Keratinocyte (primary cell): ENCODE data around the gene DENND1C. TPM values are rescaled to one million over a fixed set of nuclear protein-coding genes. Genes with fewer than 3 reads are reported as not detected.
"Not testable (repeated sequence)": the region's sequence is repeated elsewhere in the genome, so short reads cannot be mapped to it uniquely, and the experiment has no call there.

Source experiments
- DNase-seq: peaks from one replicate; pipeline ENCODE4 v3.0.0-alpha.2; 2011; ENCODE audit warnings: low read depth, missing footprints, low spot score
- FAIRE-seq: peaks from 2 replicates; lab custom pipeline; 2011; peaks lifted over from hg19 to GRCh38; lab: Jason Lieb, UNC
- H2AFZ ChIP-seq: 2 replicates; pipeline ENCODE4 v1.6.0; 2012; ENCODE audit warnings: low read length, control low read depth, inconsistent platforms; ENCODE audit not compliant: control insufficient read depth
- H3K27ac ChIP-seq: 2 replicates; pipeline ENCODE4 v1.5.1; 2011; ENCODE audit warnings: low read length; ENCODE audit not compliant: control insufficient read depth, insufficient read depth
- H3K27me3 ChIP-seq: 3 replicates; pipeline ENCODE4 v1.6.0; 2011; ENCODE audit warnings: low read length; ENCODE audit not compliant: control insufficient read depth, insufficient read depth; ENCODE audit errors: extremely low read depth
- H3K36me3 ChIP-seq, 2 experiments: 2 replicates in 1 of 2; 3 replicates in 1 of 2; pipeline ENCODE4 v1.5.1; 2011; ENCODE audit warnings: low read length in 2 of 2, mild to moderate bottlenecking in 1 of 2; ENCODE audit not compliant: control insufficient read depth in 2 of 2, insufficient read depth in 2 of 2; ENCODE audit errors: extremely low read depth in 1 of 2
- H3K4me1 ChIP-seq: 3 replicates; pipeline ENCODE4 v1.5.1; 2011; ENCODE audit warnings: low read length; ENCODE audit not compliant: control insufficient read depth, insufficient read depth; ENCODE audit errors: extremely low read depth
- H3K4me2 ChIP-seq: 3 replicates; pipeline ENCODE4 v1.6.0; 2011; ENCODE audit warnings: low read depth, low read length; ENCODE audit not compliant: control insufficient read depth, insufficient read depth; ENCODE audit errors: extremely low read depth
- H3K4me3 ChIP-seq, 3 experiments: fragments of 200-600 bp in 1 of 3; sonication (generic) in 1 of 3; 2 replicates in 2 of 3; 3 replicates in 1 of 3; pipeline ENCODE4 v1.5.1; 2011 to 2016; ENCODE audit warnings: low read length in 3 of 3, mild to moderate bottlenecking in 3 of 3, control low read depth in 2 of 3, inconsistent platforms in 1 of 3, low read depth in 1 of 3, mixed read lengths in 1 of 3, mixed run types in 1 of 3, moderate library complexity in 1 of 3; ENCODE audit not compliant: control insufficient read depth in 2 of 3, insufficient read depth in 2 of 3; ENCODE audit errors: extremely low read depth in 1 of 3
- H3K79me2 ChIP-seq: 2 replicates; pipeline ENCODE4 v1.6.0; 2012; ENCODE audit warnings: low read length; ENCODE audit not compliant: control insufficient read depth, insufficient read depth
- H3K9ac ChIP-seq: 3 replicates; pipeline ENCODE4 v1.6.0; 2011; ENCODE audit warnings: low read length; ENCODE audit not compliant: control insufficient read depth, insufficient read depth; ENCODE audit errors: extremely low read depth
- H3K9me1 ChIP-seq: 3 replicates; pipeline ENCODE4 v1.6.0; 2011; ENCODE audit warnings: low read length; ENCODE audit not compliant: control insufficient read depth, insufficient read depth; ENCODE audit errors: extremely low read depth
- H3K9me3 ChIP-seq: 2 replicates; pipeline ENCODE4 v1.5.1; 2012; ENCODE audit warnings: low read depth, low read length; ENCODE audit not compliant: control insufficient read depth
- H4K20me1 ChIP-seq: 3 replicates; pipeline ENCODE4 v1.6.0; 2011; ENCODE audit warnings: low read length; ENCODE audit not compliant: control insufficient read depth, insufficient read depth; ENCODE audit errors: extremely low read depth
- EZH2 ChIP-seq: IDR thresholded peaks from one replicate; pipeline ENCODE4 v1.6.1; 2012; ENCODE audit warnings: inconsistent platforms, mild to moderate bottlenecking, low read length, moderate library complexity
- dilution Hi-C: fragments of 300-500 bp; cut with MboI; formaldehyde crosslinking; loops from one replicate; pipeline ENCODE4 v1.7.0; 2020; ENCODE audit warnings: low sequenced_read_pairs; ENCODE audit not compliant: extremely low pct_ligation_motif_present
- polyA plus RNA-seq, 5 experiments: library from polyadenylated mRNA; depleted of rRNA in 3 of 5; stranded (reverse) in 3 of 5; stranded (forward) in 1 of 5; unstranded in 1 of 5; fragments of >200 nt; gene quantifications; 1 replicate in 1 of 5; 2 replicates in 3 of 5; 3 replicates in 1 of 5; pipeline versions ENCODE4 v1.2.1 to v1.2.3, GENCODE V29; 2011 to 2012; ENCODE audit warnings: missing spikeins in 2 of 5, low read depth in 1 of 5, low replicate concordance in 1 of 5
- TF ChIP-seq, protein P1 (sequence below), 3 experiments: IDR thresholded peaks in 1 of 3; conservative IDR thresholded peaks in 1 of 3; optimal IDR thresholded peaks in 1 of 3; 2 replicates in 2 of 3; 3 replicates in 1 of 3; pipeline versions ENCODE3 to v1.5.1; 2011; ENCODE audit warnings: low read length in 3 of 3, mild to moderate bottlenecking in 3 of 3, moderate library complexity in 2 of 3, control low read depth in 1 of 3, inconsistent platforms in 1 of 3; ENCODE audit not compliant: insufficient read depth in 2 of 3; ENCODE audit errors: extremely low read depth in 1 of 3

DENND1C gene
- polyA plus RNA-seq, 1 donor (not counting 4 experiments of a cell fraction or from before 2014, with no cell fraction given): 0.09 TPM

DNA sequence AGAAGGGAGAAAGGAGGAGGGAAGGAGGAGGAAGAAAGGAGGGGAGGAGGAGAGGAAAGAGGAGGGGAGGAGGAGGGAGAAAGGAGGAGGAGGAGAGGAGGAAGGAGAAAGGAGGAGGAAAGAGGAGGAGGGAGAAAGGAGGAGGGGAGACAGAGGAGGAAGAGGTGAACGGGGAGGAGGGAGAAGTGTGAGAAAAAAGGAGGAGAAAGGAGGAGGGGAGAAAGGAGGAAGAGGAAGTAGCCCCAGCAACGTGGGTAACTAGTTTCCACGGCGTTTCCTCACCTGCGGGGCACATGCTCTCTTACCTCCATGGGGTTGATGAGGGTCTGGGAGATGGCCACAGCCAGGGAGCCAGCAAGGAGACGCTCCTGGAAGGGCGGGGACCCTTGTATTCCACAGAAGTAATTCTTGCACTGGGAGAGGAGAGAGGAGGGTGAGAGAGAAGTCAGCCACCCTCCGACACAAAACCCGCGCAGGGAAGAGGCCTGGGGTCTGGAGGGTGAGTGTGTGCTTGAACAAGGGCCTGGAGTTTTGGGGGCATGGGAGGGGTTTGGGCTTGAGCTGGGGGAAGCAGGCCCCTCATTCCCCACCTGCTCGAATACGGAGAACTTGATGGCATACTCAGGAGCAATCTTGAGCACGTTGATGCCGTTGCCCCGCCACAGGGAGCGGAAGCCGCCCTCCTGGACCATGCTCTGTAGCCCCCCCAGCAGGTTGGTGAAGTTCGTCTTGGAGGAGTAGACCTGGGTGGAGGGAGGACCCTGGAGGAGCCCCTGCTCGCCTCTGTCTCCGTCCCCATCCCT, 52.0 kb downstream of the DENND1C start:
- H3K9me3 ChIP-seq: no peaks in the 10 kb centered on the region
- dilution Hi-C loops: no loop called here
- no peak for TF ChIP-seq EZH2
- TF ChIP-seq, protein P1, sequence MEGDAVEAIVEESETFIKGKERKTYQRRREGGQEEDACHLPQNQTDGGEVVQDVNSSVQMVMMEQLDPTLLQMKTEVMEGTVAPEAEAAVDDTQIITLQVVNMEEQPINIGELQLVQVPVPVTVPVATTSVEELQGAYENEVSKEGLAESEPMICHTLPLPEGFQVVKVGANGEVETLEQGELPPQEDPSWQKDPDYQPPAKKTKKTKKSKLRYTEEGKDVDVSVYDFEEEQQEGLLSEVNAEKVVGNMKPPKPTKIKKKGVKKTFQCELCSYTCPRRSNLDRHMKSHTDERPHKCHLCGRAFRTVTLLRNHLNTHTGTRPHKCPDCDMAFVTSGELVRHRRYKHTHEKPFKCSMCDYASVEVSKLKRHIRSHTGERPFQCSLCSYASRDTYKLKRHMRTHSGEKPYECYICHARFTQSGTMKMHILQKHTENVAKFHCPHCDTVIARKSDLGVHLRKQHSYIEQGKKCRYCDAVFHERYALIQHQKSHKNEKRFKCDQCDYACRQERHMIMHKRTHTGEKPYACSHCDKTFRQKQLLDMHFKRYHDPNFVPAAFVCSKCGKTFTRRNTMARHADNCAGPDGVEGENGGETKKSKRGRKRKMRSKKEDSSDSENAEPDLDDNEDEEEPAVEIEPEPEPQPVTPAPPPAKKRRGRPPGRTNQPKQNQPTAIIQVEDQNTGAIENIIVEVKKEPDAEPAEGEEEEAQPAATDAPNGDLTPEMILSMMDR (optimal IDR thresholded peaks at IDR 0.05 in 1 of 3, IDR thresholded peaks at IDR 0.05 in 1 of 3, conservative IDR thresholded peaks at IDR 0.05 in 1 of 3; ENCODE audit: extremely low read depth in 1 of 3, insufficient read depth in 2 of 3, low read length in 3 of 3): no peak
- no peak overlapping the region for H3K27ac ChIP-seq
- peak overlapping the region; percentile 19 for H2AFZ ChIP-seq
- H3K9me1 ChIP-seq: no peaks in the 10 kb centered on the region
- H4K20me1 ChIP-seq: no peaks in the 10 kb centered on the region
- H3K79me2 ChIP-seq: no peaks in the 10 kb centered on the region
- DNase-seq: no peak
- H3K4me3 ChIP-seq: no peak overlapping the region
- H3K9ac ChIP-seq: no peak overlapping the region
- H3K27me3 ChIP-seq: no peaks in the 10 kb centered on the region
- no peak overlapping the region for H3K4me2 ChIP-seq
- FAIRE-seq: no peak
- peaks cover 4% of the 10 kb centered on the region for H3K4me1 ChIP-seq
- H3K36me3 ChIP-seq: no peaks in the 10 kb centered on the region

DNA sequence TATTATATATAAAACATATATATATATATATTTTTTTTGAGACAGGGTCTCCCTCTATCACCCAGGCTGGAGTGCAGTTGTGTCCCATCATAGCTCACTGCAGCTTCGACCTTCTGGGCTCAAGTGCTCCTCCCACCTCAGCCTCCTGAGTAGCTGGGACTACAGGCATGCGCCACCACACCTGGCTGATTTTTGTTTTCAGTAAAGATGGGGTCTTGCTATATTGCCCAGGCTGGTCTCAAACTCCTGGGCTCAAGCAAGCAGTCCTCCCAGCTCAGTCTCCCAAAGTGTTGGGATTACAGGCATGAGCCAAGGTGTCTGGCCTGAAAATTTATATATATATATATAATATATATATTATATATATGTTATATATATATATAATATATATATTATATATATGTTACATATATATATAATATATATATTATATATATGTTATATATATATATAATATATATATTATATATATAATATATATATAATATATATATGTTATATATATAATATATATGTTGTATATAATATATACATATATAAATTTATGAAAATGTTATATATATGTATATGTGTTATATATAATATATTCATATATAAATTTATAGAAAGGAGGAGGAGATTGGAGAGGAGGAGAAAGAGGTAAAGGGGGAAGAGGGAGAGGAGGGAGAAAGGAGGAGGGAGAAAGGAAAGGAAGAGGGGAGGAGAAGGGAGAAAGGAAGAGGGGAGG, 52.7 kb downstream of the DENND1C start:
- dilution Hi-C loops, DNase-seq, H3K9me3 ChIP-seq, H3K79me2 ChIP-seq, H3K9ac ChIP-seq, FAIRE-seq, H4K20me1 ChIP-seq, H3K36me3 ChIP-seq, H3K4me3 ChIP-seq, H3K9me1 ChIP-seq, H2AFZ ChIP-seq, H3K27me3 ChIP-seq, H3K4me1 ChIP-seq, H3K4me2 ChIP-seq, H3K27ac ChIP-seq: not testable (repeated sequence)
